Peyer's patch (tissue), 4 donors: Measurements from ENCODE around the gene METTL26.

Experiments used
- CTCF ChIP-seq, 6 experiments: fragments of 450-650 bp in 4 of 6; fragments of 200-600 bp in 2 of 6; sonication (generic) in 1 of 6; IDR thresholded peaks; one replicate each; pipeline ENCODE4 v1.5.1; 2017 to 2019; ENCODE audit warnings: antibody characterized with exemption in 6 of 6, mild to moderate bottlenecking in 3 of 6, moderate library complexity in 1 of 6
- POLR2A ChIP-seq, 2 donors: fragments of 450-650 bp; IDR thresholded peaks; one replicate each; pipeline ENCODE4 v1.5.1; 2017; ENCODE audit warnings: antibody characterized with exemption in 2 of 2, mild to moderate bottlenecking in 2 of 2, moderate library complexity in 2 of 2

DNA sequence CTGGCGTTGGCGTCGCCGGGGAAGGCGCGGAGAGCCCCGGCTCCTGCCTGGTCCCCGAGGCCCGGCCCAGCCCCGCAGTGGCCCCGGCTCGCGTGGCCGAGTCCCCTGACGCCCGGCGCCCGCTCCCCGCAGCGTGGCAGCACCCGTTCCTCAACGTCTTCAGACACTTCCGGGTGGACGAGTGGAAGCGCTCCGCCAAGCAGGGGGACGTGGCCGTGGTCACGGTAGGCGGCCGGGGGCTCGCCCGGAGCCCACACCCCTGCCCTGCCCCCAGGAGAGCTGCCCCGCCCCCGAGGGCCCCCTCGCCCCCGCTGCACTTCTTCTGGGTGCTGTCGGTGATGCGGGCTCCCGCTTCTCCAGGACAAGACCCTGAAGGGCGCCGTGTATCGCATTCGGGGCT lies 13.5 kb upstream of the METTL26 start:
- TF ChIP-seq CTCF (IDR thresholded peaks at IDR 0.05) (no peak), POLR2A (IDR thresholded peaks at IDR 0.05) (no peak)
